Measurements from ENCODE around the gene PKMYT1.
"Not testable (repeated sequence)": the region's sequence is repeated elsewhere in the genome, so short reads cannot be mapped to it uniquely, and the experiment has no call there.

The PKMYT1 gene

GRCh38 chr16:2931231-2931914 lies 48.9 kb downstream of the PKMYT1 start:
- peaks cover 14% of the 10 kb centered on the region for H3K36me3 ChIP-seq (ENCODE audit: control insufficient read depth, insufficient read depth, low read length)
- not testable (repeated sequence) for H3K27me3 ChIP-seq (ENCODE audit: control insufficient read depth, insufficient read depth, low read length)

GRCh38 chr16:2930236-2930635 lies 50.0 kb downstream of the PKMYT1 start:
- Histone ChIP-seq H3K27me3 (ENCODE audit: control insufficient read depth, insufficient read depth, low read length) (peaks cover 2% of the 10 kb centered on the region), H3K4me3 (ENCODE audit: low read depth, low read length) (no peak overlapping the region), H3K36me3 (ENCODE audit: control insufficient read depth, insufficient read depth, low read length) (peaks cover 11% of the 10 kb centered on the region), H3K9me3 (ENCODE audit: control insufficient read depth, insufficient read depth, low read length) (no peaks in the 10 kb centered on the region), H3K9ac (ENCODE audit: low read depth, low read length) (no peak overlapping the region), H3K4me1 (ENCODE audit: control insufficient read depth, insufficient read depth, low read length) (peaks cover 9% of the 10 kb centered on the region)

More at GRCh38 chr16:2931231-2931914, 48.9 kb downstream of the PKMYT1 start:
- H3K9ac ChIP-seq (ENCODE audit: low read depth, low read length); H3K4me1 ChIP-seq (ENCODE audit: control insufficient read depth, insufficient read depth, low read length); H3K4me3 ChIP-seq (ENCODE audit: low read depth, low read length); H3K9me3 ChIP-seq (ENCODE audit: control insufficient read depth, insufficient read depth, low read length): not testable (repeated sequence)

- Histone ChIP-seq H3K27me3 (ENCODE audit: control insufficient read depth, insufficient read depth, low read length) (peaks cover 2% of the 10 kb centered on the region), H3K36me3 (ENCODE audit: control insufficient read depth, insufficient read depth, low read length) (peaks cover 10% of the 10 kb centered on the region), H3K9me3 (ENCODE audit: control insufficient read depth, insufficient read depth, low read length) (no peaks in the 10 kb centered on the region), H3K4me1 (ENCODE audit: control insufficient read depth, insufficient read depth, low read length) (peaks cover 10% of the 10 kb centered on the region), H3K4me3 (ENCODE audit: low read depth, low read length) (no peak overlapping the region), H3K9ac (ENCODE audit: low read depth, low read length) (no peak overlapping the region)
Observed at GRCh38 chr16:2929693-2930092, 50.6 kb downstream of the PKMYT1 start.

GRCh38 chr16:2928796-2929195 lies 51.5 kb downstream of the PKMYT1 start:
- peaks cover 2% of the 10 kb centered on the region for H3K27me3 ChIP-seq (ENCODE audit: control insufficient read depth, insufficient read depth, low read length)
- no peak overlapping the region for H3K9ac ChIP-seq (ENCODE audit: low read depth, low read length)
- peaks cover 10% of the 10 kb centered on the region for H3K36me3 ChIP-seq (ENCODE audit: control insufficient read depth, insufficient read depth, low read length)
- H3K4me1 ChIP-seq (ENCODE audit: control insufficient read depth, insufficient read depth, low read length) = peaks cover 10% of the 10 kb centered on the region
- H3K4me3 ChIP-seq (ENCODE audit: low read depth, low read length) = no peak overlapping the region
- H3K9me3 ChIP-seq (ENCODE audit: control insufficient read depth, insufficient read depth, low read length) = no peaks in the 10 kb centered on the region

GRCh38 chr16:2928151-2928550 lies 52.1 kb downstream of the PKMYT1 start:
- not testable (repeated sequence) for H3K4me3 ChIP-seq (ENCODE audit: low read depth, low read length); H3K9ac ChIP-seq (ENCODE audit: low read depth, low read length); H3K9me3 ChIP-seq (ENCODE audit: control insufficient read depth, insufficient read depth, low read length); H3K27me3 ChIP-seq (ENCODE audit: control insufficient read depth, insufficient read depth, low read length); H3K36me3 ChIP-seq (ENCODE audit: control insufficient read depth, insufficient read depth, low read length)
- H3K4me1 ChIP-seq (ENCODE audit: control insufficient read depth, insufficient read depth, low read length) = peaks cover 10% of the 10 kb centered on the region

- Histone ChIP-seq H3K9ac (ENCODE audit: low read depth, low read length) (no peak overlapping the region), H3K36me3 (ENCODE audit: control insufficient read depth, insufficient read depth, low read length) (peaks cover 7% of the 10 kb centered on the region), H3K9me3 (ENCODE audit: control insufficient read depth, insufficient read depth, low read length) (no peaks in the 10 kb centered on the region), H3K4me3 (ENCODE audit: low read depth, low read length) (no peak overlapping the region), H3K27me3 (ENCODE audit: control insufficient read depth, insufficient read depth, low read length) (peaks cover 2% of the 10 kb centered on the region), H3K4me1 (ENCODE audit: control insufficient read depth, insufficient read depth, low read length) (peaks cover 10% of the 10 kb centered on the region)
Observed at GRCh38 chr16:2927010-2927646, 53.1 kb downstream of the PKMYT1 start.

GRCh38 chr16:2926650-2926999 lies 53.6 kb downstream of the PKMYT1 start:
- Histone ChIP-seq H3K4me3 (ENCODE audit: low read depth, low read length) (no peak overlapping the region), H3K4me1 (ENCODE audit: control insufficient read depth, insufficient read depth, low read length) (peaks cover 10% of the 10 kb centered on the region), H3K27me3 (ENCODE audit: control insufficient read depth, insufficient read depth, low read length) (peaks cover 2% of the 10 kb centered on the region), H3K36me3 (ENCODE audit: control insufficient read depth, insufficient read depth, low read length) (peaks cover 7% of the 10 kb centered on the region), H3K9me3 (ENCODE audit: control insufficient read depth, insufficient read depth, low read length) (no peaks in the 10 kb centered on the region), H3K9ac (ENCODE audit: low read depth, low read length) (no peak overlapping the region)

GRCh38 chr16:2925951-2926649 lies 54.1 kb downstream of the PKMYT1 start:
- Histone ChIP-seq H3K4me1 (ENCODE audit: control insufficient read depth, insufficient read depth, low read length) (peaks cover 10% of the 10 kb centered on the region), H3K9ac (ENCODE audit: low read depth, low read length) (peak overlapping the region; percentile 54), H3K36me3 (ENCODE audit: control insufficient read depth, insufficient read depth, low read length) (peaks cover 7% of the 10 kb centered on the region), H3K4me3 (ENCODE audit: low read depth, low read length) (peak overlapping the region; percentile 41), H3K9me3 (ENCODE audit: control insufficient read depth, insufficient read depth, low read length) (no peaks in the 10 kb centered on the region), H3K27me3 (ENCODE audit: control insufficient read depth, insufficient read depth, low read length) (peaks cover 2% of the 10 kb centered on the region)

GRCh38 chr16:2924901-2925755 lies 55.1 kb downstream of the PKMYT1 start:
- Histone ChIP-seq H3K36me3 (ENCODE audit: control insufficient read depth, insufficient read depth, low read length) (peaks cover under 1% of the 10 kb centered on the region), H3K9ac (ENCODE audit: low read depth, low read length) (peak overlapping the region; percentile 54), H3K9me3 (ENCODE audit: control insufficient read depth, insufficient read depth, low read length) (no peaks in the 10 kb centered on the region), H3K4me1 (ENCODE audit: control insufficient read depth, insufficient read depth, low read length) (peaks cover 10% of the 10 kb centered on the region), H3K4me3 (ENCODE audit: low read depth, low read length) (peak overlapping the region; percentile 41), H3K27me3 (ENCODE audit: control insufficient read depth, insufficient read depth, low read length) (peaks cover 2% of the 10 kb centered on the region)

GRCh38 chr16:2923481-2923880 lies 56.8 kb downstream of the PKMYT1 start:
- no peak overlapping the region for H3K4me3 ChIP-seq (ENCODE audit: low read depth, low read length)
- peaks cover 2% of the 10 kb centered on the region for H3K27me3 ChIP-seq (ENCODE audit: control insufficient read depth, insufficient read depth, low read length)
- no peak overlapping the region for H3K9ac ChIP-seq (ENCODE audit: low read depth, low read length)
- H3K4me1 ChIP-seq (ENCODE audit: control insufficient read depth, insufficient read depth, low read length) = peaks cover 10% of the 10 kb centered on the region
- H3K36me3 ChIP-seq (ENCODE audit: control insufficient read depth, insufficient read depth, low read length) = no peaks in the 10 kb centered on the region
- no peaks in the 10 kb centered on the region for H3K9me3 ChIP-seq (ENCODE audit: control insufficient read depth, insufficient read depth, low read length)
